ENCODE data around the gene C1QTNF1. TPM values are rescaled to one million over a fixed set of nuclear protein-coding genes. Genes with fewer than 3 reads are reported as not detected.

The C1QTNF1 gene
- total RNA-seq, 1 experiment from 2014 or later, result 18.6 TPM

DNA sequence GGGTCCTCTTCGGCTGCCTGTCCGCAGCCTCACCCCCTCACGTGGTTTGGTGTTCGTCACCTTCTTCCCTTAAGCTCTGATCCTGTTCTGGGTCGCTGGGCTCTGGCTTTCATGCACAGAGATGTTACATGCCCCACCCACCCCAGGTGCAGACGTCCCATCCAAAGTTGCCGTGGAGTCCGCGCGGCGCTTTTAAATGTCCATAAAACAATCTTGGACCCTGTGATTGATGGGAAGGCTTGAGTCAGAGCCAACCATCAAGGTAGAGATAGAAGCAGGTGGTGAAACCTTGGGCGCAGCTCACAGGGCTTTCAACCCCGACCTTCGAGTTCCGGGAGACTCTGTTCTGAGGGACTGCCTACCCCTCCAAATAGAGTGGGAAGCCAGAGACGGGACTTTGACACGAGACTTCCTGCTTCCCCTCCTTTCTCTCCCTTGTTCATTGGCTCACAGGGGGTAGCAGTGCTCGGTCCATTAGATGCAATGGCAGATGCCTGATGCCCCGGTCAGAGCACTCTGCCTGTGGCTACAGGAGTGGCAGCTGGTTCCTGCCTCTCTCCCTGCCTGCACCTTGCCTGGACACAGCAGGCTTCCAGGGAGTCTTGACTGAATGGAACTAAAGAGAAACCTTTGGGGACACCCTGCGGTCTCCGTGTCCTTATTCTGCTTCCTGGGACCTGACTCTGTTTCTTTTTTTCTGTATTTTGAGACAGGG is 54.7 kb downstream of the C1QTNF1 start:
- DNase-seq, result no peak
- no peak for ATAC-seq
- Histone ChIP-seq H3F3A (ENCODE audit: low read length, unreplicated experiment) (no peaks in the 10 kb centered on the region), H3K36me3 (ENCODE audit: low read depth, low read length) (peaks cover 28% of the 10 kb centered on the region; the same call in 1 of the 2 replicates), H2AFZ (ENCODE audit: low read length) (no peak overlapping the region), H3K4me2 (ENCODE audit: low read length) (no peak overlapping the region), H3K9me2 (replicated peaks; ENCODE audit: low read length) (no peaks in the 10 kb centered on the region), H3K9ac (ENCODE audit: low read length) (no peak overlapping the region), H3K79me2 (ENCODE audit: low read length) (peaks cover 24% of the 10 kb centered on the region), H4K20me1 (ENCODE audit: low read length) (0 out of 2 replicates have a peak, but pooled peaks cover 9% of the 10 kb centered on the region), H3K4me3 (ENCODE audit: low read length) (no peak overlapping the region), H3K27me3 (ENCODE audit: low read length) (no peaks in the 10 kb centered on the region), H3K9me3 (ENCODE audit: low read length) (no peaks in the 10 kb centered on the region), H3K4me1 (ENCODE audit: insufficient read depth, low read length) (peaks cover 22% of the 10 kb centered on the region), H3K27ac (ENCODE audit: low read length) (no peak overlapping the region)
- BruUV-seq (replicated peaks), result no TSS peak
- POLR2A ChIA-PET (ENCODE audit: unreplicated experiment), result no interaction called here
- CTCF ChIA-PET, result no interaction called here
- intact Hi-C loops (cut with micrococcal nuclease), result no loop called here
- TF ChIP-seq EZH2 (IDR thresholded peaks at IDR 0.05; ENCODE audit: low read length, unreplicated experiment) (no peak), EZH2phosphoT487 (IDR thresholded peaks at IDR 0.05; ENCODE audit: borderline replicate concordance, low read length) (no peak), CTCF (conservative IDR thresholded peaks at IDR 0.05; ENCODE audit: low read depth, low read length) (no peak)

GRCh38 chr17:79079421-79080200 is 55.6 kb downstream of the C1QTNF1 start:
- Histone ChIP-seq H3K4me1 (ENCODE audit: insufficient read depth, low read length) (peaks cover 14% of the 10 kb centered on the region), H3F3A (ENCODE audit: low read length, unreplicated experiment) (no peaks in the 10 kb centered on the region), H3K9ac (ENCODE audit: low read length) (no peak overlapping the region), H3K36me3 (ENCODE audit: low read depth, low read length) (peaks cover 32% of the 10 kb centered on the region; the same call in 1 of the 2 replicates), H3K79me2 (ENCODE audit: low read length) (peaks cover 24% of the 10 kb centered on the region), H3K9me2 (replicated peaks; ENCODE audit: low read length) (no peaks in the 10 kb centered on the region), H3K27me3 (ENCODE audit: low read length) (no peaks in the 10 kb centered on the region), H4K20me1 (ENCODE audit: low read length) (0 out of 2 replicates have a peak, but pooled peaks cover 9% of the 10 kb centered on the region), H3K4me2 (ENCODE audit: low read length) (no peak overlapping the region), H3K4me3 (ENCODE audit: low read length) (no peak overlapping the region), H2AFZ (ENCODE audit: low read length) (no peak overlapping the region), H3K27ac (ENCODE audit: low read length) (no peak overlapping the region), H3K9me3 (ENCODE audit: low read length) (no peaks in the 10 kb centered on the region)
- no peak for DNase-seq
- intact Hi-C loops (cut with micrococcal nuclease), result no loop called here
- BruUV-seq (replicated peaks), result no TSS peak
- ChIA-PET POLR2A (ENCODE audit: unreplicated experiment) (no interaction called here), CTCF (no interaction called here)
- no peak for ATAC-seq
- TF ChIP-seq EZH2 (IDR thresholded peaks at IDR 0.05; ENCODE audit: low read length, unreplicated experiment), result no peak
- TF ChIP-seq CTCF (conservative IDR thresholded peaks at IDR 0.05; ENCODE audit: low read depth, low read length), result no peak
- no peak for TF ChIP-seq EZH2phosphoT487 (IDR thresholded peaks at IDR 0.05; ENCODE audit: borderline replicate concordance, low read length)

Measured in PC-3 (cell line).